ENCODE results near the gene CFAP73.
"Not testable (repeated sequence)": the region's sequence is repeated elsewhere in the genome, so short reads cannot be mapped to it uniquely, and the experiment has no call there.

The CFAP73 gene

GRCh38 chr12:113202300-113203075, 53.0 kb downstream of the CFAP73 start:
- H3K4me3 ChIP-seq = no peak overlapping the region
- H3K36me3 ChIP-seq (replicated peaks) = no peaks in the 10 kb centered on the region
- no peaks in the 10 kb centered on the region for H3K4me1 ChIP-seq
- no peak for DNase-seq (ENCODE audit: low spot score in 2 of 2)
- no peaks in the 10 kb centered on the region for H3K27me3 ChIP-seq (ENCODE audit: low read depth)
- in situ Hi-C loops (cut with MboI; ENCODE audit: low sequenced_read_pairs) = no loop called here
- H3K9me3 ChIP-seq = no peaks in the 10 kb centered on the region

DNA sequence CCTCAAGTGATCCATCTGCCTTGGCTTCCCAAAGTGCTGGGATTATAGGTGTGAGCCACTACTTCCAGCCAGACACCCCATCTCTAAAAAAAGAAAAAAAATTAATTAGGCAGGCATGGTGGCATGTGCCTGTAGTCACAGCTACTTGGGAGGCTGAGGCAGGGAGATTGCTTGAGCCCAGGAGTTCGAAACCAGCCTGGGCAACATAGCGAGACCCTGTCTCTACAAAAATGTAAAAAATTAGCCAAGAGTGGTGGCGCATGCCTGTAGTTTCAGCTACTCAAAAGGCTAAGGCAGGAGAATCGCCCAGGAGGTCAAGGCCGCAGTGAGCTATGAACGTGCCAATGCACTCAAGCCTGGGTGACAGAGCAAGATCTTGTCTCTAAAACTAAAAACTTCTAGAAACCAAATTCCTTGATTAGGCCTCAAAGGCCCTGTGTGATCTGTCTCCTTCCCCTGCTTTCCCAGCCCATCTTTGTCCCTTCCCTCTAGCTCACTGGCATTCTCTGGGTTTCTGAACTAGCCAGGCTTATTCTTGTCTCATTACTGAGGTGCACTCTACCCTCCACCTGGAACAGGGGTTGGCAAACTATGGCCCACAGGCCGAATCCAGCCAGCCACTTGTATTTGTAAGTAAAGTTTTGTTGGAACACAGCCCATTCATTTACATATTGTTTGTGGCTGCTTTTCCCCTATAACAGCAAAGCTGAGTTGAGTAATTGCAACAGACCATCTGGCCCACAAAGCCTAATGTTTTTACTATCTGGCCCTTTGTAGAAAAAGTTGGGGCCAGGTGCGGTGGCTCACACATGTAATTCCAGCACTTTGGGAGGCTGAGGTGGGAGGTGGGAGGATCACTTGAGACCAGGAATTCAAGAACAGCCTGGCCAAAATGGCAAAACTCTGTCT, 54.6 kb downstream of the CFAP73 start:
- Histone ChIP-seq H3K9me3 (no peaks in the 10 kb centered on the region), H3K36me3 (replicated peaks) (no peaks in the 10 kb centered on the region), H3K4me1 (no peaks in the 10 kb centered on the region), H3K4me3 (no peak overlapping the region), H3K27me3 (ENCODE audit: low read depth) (no peaks in the 10 kb centered on the region)
- in situ Hi-C loops (cut with MboI; ENCODE audit: low sequenced_read_pairs) = no loop called here
- DNase-seq (ENCODE audit: low spot score in 2 of 2) = no peak

DNA sequence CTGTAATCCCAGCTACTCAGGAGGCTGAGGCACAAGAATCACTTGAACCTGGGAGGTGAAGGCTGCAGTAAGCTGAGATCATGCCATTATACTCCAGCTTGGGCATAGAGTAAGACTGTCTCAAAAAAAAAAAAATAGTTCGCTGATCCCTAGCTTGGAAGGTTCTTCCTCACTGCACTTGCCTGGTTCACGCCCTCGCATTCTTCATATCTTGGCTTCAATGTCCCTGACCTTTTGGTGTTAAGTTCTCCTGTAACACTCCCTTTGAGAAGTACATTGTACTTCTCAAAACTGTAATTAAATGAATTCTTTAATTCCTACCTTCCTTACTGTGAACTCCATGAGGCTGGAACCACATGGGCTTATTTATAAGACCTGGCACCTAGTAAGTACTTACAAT, 55.3 kb downstream of the CFAP73 start:
- in situ Hi-C loops (cut with MboI; ENCODE audit: low sequenced_read_pairs) = no loop called here
- H3K36me3 ChIP-seq (replicated peaks) = no peaks in the 10 kb centered on the region
- no peaks in the 10 kb centered on the region for H3K9me3 ChIP-seq
- DNase-seq (ENCODE audit: low spot score in 2 of 2) = no peak
- H3K4me3 ChIP-seq = no peak overlapping the region
- H3K27me3 ChIP-seq (ENCODE audit: low read depth) = no peaks in the 10 kb centered on the region
- H3K4me1 ChIP-seq = no peaks in the 10 kb centered on the region

DNA sequence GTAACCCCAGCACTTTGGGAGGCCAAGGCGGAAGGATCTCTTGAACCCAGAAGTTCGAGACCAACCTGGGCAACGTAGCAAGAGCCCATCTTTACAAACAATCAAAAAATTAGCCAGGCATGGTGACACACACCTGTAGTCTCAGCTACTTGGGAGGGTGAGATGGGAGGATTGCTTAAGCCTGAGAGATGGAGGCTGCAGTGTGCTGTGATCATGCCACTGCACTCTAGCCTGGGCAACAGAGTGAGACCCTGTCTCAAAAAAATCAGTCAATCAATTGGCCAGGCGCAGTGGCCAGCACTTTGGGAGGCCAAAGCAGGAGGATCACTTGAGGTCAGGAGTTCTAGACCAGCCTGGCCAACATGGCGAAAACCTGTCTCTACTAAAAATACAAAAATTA, 57.3 kb downstream of the CFAP73 start:
- H3K27me3 ChIP-seq (ENCODE audit: low read depth); H3K4me3 ChIP-seq; H3K9me3 ChIP-seq; H3K4me1 ChIP-seq; DNase-seq (ENCODE audit: low spot score in 2 of 2); in situ Hi-C loops (cut with MboI; ENCODE audit: low sequenced_read_pairs); H3K36me3 ChIP-seq (replicated peaks): not testable (repeated sequence)

DNA sequence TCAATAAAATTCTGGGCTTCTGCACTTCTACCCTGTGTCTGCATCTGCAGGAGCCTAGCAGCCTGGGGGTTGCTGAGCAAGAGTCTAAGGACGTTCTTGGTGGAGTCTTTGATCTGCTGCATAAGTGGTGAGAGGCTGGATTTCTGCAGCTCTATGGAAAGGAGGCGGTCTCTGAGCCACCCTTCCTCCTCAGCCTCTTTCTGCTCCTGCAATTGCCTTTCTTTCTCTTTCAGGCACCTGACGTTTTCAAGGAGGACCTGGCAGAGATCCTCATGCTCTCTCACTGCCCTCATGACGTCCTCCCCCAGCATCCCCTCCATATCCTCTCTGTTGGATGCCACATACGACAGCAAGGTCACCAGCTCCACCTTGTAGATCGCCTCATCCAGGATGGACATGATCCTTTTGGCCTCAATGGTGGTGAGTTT, 58.1 kb downstream of the CFAP73 start:
- H3K9me3 ChIP-seq = no peaks in the 10 kb centered on the region
- H3K36me3 ChIP-seq (replicated peaks) = no peaks in the 10 kb centered on the region
- H3K4me1 ChIP-seq = no peaks in the 10 kb centered on the region
- no peak overlapping the region for H3K4me3 ChIP-seq
- H3K27me3 ChIP-seq (ENCODE audit: low read depth) = no peaks in the 10 kb centered on the region
- in situ Hi-C loops (cut with MboI; ENCODE audit: low sequenced_read_pairs) = no loop called here
- no peak for DNase-seq (ENCODE audit: low spot score in 2 of 2)

- no peaks in the 10 kb centered on the region for H3K4me1 ChIP-seq
- H3K4me3 ChIP-seq = no peak overlapping the region
- H3K36me3 ChIP-seq (replicated peaks) = no peaks in the 10 kb centered on the region
- DNase-seq (ENCODE audit: low spot score in 2 of 2) = no peak
- H3K27me3 ChIP-seq (ENCODE audit: low read depth) = no peaks in the 10 kb centered on the region
- in situ Hi-C loops (cut with MboI; ENCODE audit: low sequenced_read_pairs) = no loop called here
- no peaks in the 10 kb centered on the region for H3K9me3 ChIP-seq
These were observed 58.8 kb downstream of the CFAP73 start for GRCh38 chr12:113208041-113208934.
